ENCODE results near the gene ZNF438.
"Not testable (repeated sequence)": the region's sequence is repeated elsewhere in the genome, so short reads cannot be mapped to it uniquely, and the experiment has no call there.

- not testable (repeated sequence) for TF ChIP-seq POLR2A (IDR thresholded peaks at IDR 0.05; ENCODE audit: low read depth, low read length); RAD21 (IDR thresholded peaks at IDR 0.05; ENCODE audit: low read length); CEBPB (IDR thresholded peaks at IDR 0.05; ENCODE audit: low read depth, low read length); USF2 (IDR thresholded peaks at IDR 0.05; ENCODE audit: low read depth, low read length); RFX5 (IDR thresholded peaks at IDR 0.05; ENCODE audit: low read depth, low read length); MAFK (IDR thresholded peaks at IDR 0.05; ENCODE audit: low read depth, low read length); SMC3 (IDR thresholded peaks at IDR 0.05; ENCODE audit: low read depth, low read length); MAZ (IDR thresholded peaks at IDR 0.05; ENCODE audit: borderline replicate concordance, low read depth, low read length); RCOR1 (IDR thresholded peaks at IDR 0.05; ENCODE audit: insufficient replicate concordance, low read length); MXI1 (IDR thresholded peaks at IDR 0.05; ENCODE audit: borderline replicate concordance, low read depth, low read length); FOS (IDR thresholded peaks at IDR 0.05; ENCODE audit: low read depth, low read length)
- TF ChIP-seq, protein P1, sequence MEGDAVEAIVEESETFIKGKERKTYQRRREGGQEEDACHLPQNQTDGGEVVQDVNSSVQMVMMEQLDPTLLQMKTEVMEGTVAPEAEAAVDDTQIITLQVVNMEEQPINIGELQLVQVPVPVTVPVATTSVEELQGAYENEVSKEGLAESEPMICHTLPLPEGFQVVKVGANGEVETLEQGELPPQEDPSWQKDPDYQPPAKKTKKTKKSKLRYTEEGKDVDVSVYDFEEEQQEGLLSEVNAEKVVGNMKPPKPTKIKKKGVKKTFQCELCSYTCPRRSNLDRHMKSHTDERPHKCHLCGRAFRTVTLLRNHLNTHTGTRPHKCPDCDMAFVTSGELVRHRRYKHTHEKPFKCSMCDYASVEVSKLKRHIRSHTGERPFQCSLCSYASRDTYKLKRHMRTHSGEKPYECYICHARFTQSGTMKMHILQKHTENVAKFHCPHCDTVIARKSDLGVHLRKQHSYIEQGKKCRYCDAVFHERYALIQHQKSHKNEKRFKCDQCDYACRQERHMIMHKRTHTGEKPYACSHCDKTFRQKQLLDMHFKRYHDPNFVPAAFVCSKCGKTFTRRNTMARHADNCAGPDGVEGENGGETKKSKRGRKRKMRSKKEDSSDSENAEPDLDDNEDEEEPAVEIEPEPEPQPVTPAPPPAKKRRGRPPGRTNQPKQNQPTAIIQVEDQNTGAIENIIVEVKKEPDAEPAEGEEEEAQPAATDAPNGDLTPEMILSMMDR (conservative IDR thresholded peaks at IDR 0.05; ENCODE audit: low read depth, low read length), result not testable (repeated sequence)
- TF ChIP-seq, protein P2, sequence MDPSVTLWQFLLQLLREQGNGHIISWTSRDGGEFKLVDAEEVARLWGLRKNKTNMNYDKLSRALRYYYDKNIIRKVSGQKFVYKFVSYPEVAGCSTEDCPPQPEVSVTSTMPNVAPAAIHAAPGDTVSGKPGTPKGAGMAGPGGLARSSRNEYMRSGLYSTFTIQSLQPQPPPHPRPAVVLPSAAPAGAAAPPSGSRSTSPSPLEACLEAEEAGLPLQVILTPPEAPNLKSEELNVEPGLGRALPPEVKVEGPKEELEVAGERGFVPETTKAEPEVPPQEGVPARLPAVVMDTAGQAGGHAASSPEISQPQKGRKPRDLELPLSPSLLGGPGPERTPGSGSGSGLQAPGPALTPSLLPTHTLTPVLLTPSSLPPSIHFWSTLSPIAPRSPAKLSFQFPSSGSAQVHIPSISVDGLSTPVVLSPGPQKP (IDR thresholded peaks at IDR 0.05; ENCODE audit: borderline replicate concordance, low read depth, low read length), result not testable (repeated sequence)
Measured at GRCh38 chr10:31026279-31026678, 5.4 kb downstream of the ZNF438 start.
